ENCODE results near the gene MST1.
A peak's percentile ranks its signal among the peaks of the same experiment; 100 is the strongest.
"Not testable (repeated sequence)": the region's sequence is repeated elsewhere in the genome, so short reads cannot be mapped to it uniquely, and the experiment has no call there.

Gene MST1

DNA sequence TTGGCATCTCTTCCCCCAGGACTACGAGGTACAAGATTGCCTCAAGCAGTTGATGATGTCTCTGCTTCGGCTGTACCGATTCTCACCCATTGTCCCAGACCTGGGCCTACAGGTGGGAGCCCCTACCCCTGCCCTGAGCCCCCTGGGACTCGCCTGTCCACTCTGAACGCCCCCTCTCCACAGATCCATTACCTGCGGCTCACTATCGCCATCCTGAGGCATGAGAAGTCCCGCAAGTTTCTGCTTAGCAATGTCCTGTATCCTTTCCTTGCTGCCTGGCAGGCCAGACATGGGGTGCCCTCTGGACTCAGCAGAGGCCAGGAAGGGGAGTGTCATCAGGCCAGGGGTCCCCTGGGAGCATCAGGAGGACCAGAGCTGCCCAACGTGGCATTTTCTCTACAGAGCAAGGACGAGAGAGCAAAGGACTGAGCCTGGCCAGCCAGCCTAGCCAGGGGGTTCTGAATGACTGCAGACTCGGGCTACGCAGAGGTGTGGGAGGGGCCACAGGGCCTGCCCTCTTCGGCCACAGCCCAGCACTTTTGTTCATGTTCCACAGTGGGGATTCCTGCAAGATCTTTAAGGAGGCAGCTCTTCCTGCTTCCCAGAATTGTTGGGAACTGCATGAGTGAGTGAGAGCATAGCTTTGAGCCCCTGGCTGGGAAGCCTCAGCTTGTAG, 11.3 kb upstream of the MST1 start:
- no peak for DNase-seq

DNA sequence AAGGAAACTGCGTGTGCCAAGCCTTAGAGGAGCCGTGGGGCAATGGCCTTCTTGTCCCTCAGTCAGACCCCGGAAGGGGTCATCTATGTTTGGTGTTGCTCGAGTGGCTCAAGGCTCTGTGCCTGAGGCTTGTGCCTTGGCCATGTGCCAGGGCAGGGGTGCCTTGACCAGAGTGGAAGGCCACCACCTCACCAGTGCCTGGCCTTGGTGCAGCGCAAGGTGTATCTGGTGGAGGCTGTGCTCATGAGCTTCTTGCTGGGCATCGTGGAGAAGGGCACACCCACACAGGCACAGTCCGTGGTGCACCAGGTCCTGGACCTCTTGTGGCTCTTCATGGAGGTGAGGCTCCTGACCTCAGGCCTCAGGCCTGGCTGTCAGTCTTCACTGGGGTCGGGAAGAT, 10.7 kb upstream of the MST1 start:
- DNase-seq: no peak

GRCh38 chr3:49699281-49699979, 10.2 kb upstream of the MST1 start:
- no peak for DNase-seq

- DNase-seq: not testable (repeated sequence)
Observed at GRCh38 chr3:49695350-49696015, 6.2 kb upstream of the MST1 start.

DNA sequence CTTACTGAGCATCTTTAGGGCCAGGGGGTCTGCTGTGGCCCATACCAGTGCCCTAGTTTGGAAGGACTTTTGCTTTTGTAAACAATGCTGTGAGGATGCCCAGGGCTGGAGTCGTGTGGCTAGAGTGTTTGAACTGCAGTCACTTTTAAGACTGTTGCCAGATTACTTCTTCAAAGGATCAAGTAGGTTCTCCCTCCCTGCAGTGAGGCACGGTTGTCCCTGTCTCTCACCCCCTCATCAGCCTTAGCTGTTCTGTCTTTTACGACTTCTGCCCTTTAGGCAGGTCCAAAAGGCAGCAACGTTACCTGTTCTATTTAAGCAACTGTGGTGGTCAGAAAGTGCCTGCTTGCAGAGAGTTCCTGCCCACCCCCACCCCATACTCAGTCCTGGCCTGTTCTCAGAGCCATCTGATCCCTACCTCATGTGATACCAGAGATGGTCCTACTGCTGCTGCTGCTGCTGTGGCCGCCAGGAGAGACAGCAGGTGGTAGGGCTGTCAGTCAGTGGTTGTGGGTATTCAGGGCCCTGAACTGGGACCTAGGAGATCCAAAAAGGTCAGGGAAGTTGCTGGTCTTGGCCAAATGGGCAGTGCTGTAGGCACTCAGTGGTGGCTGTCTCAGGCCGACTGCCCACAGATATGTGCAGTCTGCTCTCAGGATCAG, 5.3 kb upstream of the MST1 start:
- not testable (repeated sequence) for DNase-seq

GRCh38 chr3:49691481-49691880, 2.2 kb upstream of the MST1 start:
- DNase-seq: not testable (repeated sequence)

- DNase-seq: not testable (repeated sequence)
Observed at GRCh38 chr3:49690856-49691255, 1.6 kb upstream of the MST1 start.

DNA sequence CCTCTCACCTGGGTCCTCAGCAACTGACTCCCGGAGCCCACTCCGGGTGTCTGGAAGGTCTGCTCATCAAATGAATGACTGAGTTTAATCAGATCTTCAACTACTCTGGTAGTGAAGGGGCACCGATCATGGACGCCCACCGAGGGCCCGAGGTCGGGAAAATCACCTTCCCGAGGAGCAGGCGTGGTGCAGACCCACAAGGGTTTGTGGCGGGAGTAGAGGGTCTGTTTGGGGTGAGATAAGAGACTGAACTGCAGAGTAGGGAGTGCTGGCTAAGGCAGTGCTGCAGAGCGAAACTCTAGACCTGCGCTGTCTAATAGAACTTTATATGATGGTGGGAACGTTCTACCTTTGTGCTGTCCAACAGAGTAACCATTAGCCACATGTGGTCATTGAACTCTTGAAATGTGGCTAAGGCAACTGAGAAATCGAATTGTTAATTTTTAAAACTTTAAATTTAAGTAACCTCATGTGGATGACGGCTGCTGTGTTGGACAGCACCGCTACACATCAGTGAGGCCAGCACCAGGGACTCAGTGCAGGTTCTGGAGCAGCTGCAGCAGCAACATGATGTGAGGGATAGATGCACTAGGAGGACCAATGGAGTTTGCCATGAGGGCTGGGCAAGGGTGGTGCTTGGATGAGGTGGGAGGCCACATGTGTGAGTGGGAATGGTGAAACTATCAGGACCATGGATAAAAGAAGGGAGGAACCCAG, 792 bp upstream of the MST1 start:
- not testable (repeated sequence) for DNase-seq

GRCh38 chr3:49688338-49689045, 782 bp downstream of the MST1 start:
- DNase-seq: not testable (repeated sequence)

DNA sequence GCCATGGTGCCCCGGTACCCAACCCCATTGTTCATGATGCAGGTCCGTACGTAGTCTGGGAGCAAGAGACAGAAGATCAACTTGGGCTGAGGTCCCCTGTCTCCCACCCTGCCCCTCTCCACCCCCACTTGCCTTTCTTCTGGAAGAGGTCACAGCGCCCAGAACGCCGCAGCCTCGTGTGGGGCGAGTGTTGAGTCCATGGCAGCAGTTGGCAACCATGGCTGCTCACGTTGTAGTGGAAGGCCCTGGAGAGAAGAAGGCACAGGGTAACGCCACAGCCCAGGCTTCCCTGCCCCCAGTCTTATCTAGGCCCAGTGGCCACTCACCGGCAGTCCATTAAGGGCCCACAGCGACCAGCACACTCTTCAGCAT, 1.9 kb downstream of the MST1 start:
- not testable (repeated sequence) for DNase-seq

DNA sequence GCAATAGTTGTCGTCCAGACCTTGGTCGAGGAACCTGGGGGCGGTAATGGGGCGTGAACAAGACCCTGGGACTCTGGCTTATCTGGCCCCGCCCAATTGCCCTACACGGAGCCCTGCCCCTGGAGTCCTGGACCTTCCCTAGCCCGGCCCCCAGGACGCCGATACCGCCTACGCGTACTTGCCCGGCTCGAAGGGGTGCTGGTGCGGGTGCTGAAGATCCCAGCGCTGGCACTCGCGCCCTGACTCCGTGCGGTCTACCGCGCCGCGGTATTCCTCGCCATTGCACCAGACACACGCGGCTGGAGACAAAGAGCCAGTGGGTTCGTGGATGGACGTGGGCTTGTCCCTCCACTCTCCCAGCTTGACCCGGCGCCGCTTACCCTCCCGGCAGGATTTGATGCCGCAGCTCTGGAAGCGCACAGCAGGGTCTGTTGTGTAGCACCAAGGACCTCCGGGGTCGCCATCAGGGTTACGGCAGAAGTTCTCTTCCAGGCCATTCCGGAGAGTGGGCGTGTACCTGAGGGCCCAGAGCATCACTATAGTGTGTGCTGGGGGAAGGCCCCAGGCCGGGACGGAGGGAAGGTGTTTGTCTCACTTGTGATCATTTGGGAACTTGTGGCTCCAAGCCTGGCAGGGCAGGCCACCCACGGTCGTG, 2.4 kb downstream of the MST1 start:
- not testable (repeated sequence) for DNase-seq

DNA sequence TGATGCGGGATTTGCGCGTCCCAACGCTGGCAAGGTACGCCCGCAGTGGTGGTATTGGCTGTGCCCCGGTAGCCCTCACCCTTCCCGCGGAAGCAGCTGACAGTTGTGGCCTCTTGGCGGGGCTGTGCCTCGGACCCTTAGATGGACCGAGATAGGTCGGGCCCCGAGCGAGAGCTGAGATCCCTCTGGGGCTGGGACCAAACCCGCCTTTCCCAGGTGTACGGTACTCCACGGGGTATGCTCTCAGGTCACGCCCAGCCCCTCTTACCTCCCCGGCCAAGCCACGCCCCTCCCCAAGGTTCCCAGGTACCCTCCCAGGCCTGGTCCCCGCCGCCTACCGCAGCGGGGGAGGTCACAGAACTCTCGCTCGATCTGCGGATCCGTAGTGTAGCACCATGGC, 2.9 kb downstream of the MST1 start:
- not testable (repeated sequence) for DNase-seq

- DNase-seq: not testable (repeated sequence)
Observed at GRCh38 chr3:49685846-49686245, 3.4 kb downstream of the MST1 start.

DNA sequence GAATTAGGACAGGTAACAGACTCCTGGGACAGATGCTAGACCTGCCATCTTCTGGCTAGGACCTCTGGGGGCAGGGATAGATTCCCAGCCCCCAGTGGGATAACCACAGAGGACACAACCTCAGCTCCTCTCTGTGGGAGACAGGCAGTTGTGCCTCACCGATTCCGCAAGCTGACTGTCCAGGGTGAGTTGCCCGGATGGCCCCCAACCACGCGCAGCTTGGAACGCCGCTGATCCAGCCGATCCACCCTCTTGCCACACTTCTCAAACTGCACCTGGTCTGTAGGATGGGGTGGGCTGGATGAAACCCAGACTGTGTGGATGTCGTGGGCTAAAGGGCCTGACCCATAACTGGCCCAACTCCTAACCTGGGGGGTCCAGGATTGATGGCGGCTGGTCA, 4.2 kb downstream of the MST1 start:
- not testable (repeated sequence) for DNase-seq

GRCh38 chr3:49684453-49684852, 4.8 kb downstream of the MST1 start:
- not testable (repeated sequence) for DNase-seq

- no peak for DNase-seq
Observed at GRCh38 chr3:49683162-49683561, 6.1 kb downstream of the MST1 start.

- DNase-seq: no peak
Observed at GRCh38 chr3:49681543-49681942, 7.7 kb downstream of the MST1 start.

DNA sequence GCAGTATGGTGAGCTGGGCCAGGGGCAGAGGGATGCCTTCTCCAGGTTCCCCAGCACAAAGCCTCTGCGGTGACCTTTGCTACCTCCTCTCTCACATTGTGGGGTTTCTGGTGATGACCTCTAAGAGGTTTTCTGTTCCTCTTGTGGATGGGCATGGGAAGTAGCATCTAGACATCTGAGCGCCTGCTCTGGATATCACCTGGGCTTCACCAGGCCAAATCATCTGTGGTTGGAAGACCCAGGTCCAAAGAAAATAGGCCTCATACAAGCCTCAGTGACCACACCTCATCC, 8.1 kb downstream of the MST1 start:
- no peak for DNase-seq

DNA sequence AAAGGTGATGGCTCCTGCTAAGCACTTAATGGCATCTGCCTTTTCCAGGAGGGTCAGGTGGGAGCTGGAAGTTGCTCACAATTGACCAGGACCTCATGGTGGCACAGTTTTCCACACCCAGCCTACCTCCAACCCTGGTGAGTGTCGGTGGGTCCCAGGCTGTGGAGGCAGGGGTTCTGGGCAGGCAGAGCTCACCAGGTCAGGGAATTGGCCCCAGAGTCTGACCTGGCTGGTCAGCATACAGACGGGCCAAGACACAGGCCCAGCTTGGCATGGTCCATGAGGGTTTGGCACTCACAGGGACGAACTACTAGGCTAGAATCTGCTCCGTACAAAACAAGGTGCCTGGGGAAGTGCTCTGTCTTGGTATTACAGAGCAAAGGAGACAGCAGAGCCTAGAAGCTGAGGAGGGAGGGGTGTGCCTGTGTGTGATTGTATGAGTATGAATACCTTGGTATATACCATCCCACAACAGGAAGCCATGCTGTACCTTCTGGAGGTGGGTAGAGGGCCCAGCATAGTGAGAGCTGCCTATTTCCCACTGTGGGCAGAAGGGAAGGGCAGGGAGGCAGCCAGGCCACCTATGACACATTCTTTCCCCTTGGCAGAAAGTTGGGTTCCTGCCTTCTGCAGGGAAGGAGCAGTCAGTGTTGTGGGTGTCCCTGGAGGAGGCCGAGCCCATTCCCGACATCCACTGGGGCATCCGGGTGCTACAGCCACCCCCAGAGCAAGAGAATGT, 8.6 kb downstream of the MST1 start:
- no peak for DNase-seq

DNA sequence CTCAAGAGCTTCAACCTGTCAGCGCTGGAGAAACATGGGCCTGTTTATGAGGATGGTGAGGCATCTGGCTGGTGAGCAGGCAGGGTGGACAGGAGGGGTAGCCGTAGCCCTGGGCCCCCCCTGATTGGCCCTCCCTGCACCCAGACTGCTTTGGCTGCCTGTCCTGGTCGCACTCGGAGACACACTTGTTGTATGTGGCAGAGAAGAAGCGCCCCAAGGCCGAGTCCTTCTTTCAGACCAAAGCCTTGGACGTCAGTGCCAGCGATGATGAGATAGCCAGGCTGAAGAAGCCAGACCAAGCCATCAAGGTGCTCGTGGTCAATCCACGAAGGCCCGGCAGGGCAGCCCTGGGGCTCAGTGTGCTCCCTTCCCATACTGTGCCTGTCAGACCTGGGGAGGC, 13.4 kb downstream of the MST1 start:
- DNase-seq: no peak

DNA sequence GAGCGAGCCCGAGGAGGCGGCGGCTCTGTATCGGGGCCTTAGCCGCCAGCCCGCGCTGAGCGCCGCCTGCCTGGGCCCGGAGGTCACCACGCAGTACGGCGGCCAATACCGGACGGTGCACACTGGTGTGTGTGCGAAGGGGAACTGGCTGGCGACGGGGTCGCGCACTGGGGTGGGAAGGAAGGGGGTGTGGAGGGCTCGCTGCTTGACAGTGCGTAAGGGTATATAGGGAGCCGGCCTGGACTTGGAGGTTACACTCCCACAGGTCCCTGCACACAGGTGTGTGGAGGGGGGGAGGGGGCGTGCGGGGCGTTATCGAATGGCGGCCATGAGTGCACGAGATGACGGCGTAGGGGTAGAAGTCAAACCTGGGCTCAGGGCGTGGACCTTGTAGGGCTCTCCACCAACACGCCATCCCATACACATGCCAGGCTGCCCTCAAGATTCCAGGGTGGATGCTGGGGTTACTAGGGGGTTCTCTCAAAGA, 14.7 kb downstream of the MST1 start:
- peak; percentile 22 for DNase-seq
